NCI-H774 (cell line): ENCODE results near the gene SH3YL1.
A peak's percentile ranks its signal among the peaks of the same experiment; 100 is the strongest.
"Not testable (repeated sequence)": the region's sequence is repeated elsewhere in the genome, so short reads cannot be mapped to it uniquely, and the experiment has no call there.

Source experiments
- DNase-seq: peaks from one replicate; lab custom pipeline; 2025; lab: John Stamatoyannopoulos, UW

Gene SH3YL1

DNA sequence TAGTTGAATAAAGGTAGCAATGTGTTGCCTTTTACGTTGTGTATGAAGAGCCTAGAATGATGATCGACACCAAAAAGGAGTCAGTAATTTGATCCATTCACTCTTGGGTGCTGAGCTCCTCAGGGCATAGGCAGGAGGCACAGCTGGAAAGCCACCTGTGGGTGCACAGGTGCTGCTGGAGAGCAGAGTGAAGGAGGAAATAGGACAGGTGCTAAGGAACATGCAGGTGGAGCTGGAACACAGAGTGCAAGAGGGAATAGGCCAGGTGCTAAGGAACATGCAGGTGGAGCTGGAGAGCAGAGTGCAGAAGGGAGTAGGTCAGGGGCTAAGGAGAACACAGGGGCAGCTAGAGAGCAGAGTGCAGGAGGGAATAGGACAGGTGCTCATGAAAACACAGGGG, 86.1 kb downstream of the SH3YL1 start:
- DNase-seq = peak; percentile 59

DNA sequence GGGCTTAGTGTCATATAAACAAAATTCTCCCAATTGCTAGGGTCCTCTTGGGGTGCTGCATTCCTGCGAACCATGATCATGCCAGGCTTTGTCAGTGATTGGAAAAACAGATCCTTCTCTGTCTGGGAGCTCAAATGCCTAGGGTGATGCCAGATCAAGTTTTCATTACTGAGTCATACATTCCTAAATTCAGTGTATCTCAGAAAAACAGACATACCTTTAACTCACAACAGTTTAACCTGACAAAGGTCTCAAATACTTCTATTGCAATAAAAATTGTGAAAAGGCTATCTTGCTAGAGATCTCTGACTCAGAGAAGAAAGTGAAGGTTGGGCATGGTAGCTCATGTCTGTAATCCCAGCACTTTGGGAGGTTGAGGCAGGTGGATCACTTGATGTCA, 86.9 kb downstream of the SH3YL1 start:
- no peak for DNase-seq

DNA sequence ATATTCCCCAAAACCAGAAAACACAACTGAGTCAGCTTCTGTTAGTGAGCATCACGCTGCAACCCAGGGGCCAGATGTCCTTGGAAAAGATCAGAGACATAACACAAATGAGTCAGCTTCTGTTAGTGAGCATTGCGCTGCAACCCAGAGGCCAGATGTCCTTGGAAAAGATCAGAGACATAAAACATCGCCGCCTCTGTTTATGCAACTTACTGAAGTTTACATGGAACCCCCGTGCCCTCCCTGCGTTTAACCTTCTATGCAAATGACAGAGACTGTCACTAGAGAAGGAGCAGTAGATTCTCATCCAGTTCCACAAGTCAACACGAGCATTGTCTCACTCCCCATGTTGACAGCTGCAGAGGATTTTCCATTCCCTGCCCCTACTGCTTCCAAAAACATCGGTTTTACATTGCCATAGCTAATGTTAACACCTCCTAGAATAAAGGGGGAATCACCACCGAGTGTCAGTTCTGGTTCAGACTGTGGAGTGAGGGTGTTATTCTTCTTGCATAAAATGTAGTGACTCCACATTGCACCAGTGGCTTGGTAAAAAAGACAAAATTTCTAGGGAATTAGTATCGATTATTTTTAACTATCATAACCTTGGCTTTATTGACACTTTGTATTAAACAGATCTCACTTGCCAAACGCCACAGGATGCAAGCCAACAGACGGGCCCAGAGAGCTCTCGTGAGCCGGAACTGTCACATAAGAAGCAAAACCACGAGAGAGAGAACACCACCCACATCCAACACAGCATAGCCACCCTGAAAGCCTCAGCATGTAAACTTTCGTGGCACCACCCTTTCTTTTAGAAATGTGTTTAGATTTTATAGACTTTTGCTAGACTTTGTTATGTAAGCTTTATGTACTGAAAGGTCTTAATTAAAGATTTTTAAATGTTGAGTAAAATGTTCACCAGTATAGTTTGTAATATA, 87.7 kb downstream of the SH3YL1 start:
- no peak for DNase-seq

DNA sequence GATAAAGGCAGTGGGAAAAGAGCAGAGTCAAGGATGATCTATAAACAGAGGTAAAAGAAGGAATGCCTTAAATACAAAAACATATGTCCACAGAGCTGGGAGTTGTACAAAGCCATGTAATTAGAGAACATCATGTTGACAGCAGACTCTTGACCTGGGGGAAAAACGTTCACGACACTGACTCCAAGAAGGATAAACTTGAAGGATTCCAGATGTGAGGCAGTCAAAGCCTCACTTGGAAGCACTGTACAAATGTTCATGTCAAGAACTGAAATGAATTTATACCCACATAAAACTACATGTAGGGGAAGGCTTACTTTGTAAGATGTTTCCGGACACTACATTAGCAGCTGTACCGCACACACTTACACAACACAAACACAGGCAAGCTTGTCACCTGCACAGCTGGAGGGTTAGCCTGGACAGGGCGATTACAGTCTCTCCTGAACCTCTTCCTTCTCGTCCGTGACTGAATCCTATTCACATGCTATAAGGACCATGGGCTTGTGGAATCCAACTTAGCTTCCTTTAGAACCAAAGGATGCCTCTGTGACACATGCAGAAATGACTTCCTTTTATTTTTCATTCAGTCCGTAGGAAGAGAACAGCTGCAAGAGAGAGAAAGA, 88.6 kb downstream of the SH3YL1 start:
- DNase-seq = no peak

DNA sequence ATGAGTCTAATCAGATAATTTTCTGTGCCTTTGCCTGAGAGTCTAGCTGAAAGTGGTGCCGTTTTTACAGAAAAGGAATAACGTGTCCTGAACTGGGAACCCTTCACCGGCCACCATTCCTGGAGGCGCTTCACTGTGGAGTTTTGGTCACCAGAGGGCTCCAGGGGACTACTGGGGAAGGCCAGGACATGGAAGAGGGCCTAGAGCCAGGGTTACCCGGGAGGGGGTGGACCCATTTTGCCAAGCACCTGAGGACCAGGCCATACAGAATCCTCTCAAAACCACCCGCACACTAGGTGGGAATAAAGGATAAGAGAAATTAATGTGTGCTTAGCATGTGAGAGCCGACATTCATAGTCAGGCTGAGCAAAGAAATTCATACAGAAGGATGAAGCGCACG, 91.7 kb downstream of the SH3YL1 start:
- DNase-seq = not testable (repeated sequence)

DNA sequence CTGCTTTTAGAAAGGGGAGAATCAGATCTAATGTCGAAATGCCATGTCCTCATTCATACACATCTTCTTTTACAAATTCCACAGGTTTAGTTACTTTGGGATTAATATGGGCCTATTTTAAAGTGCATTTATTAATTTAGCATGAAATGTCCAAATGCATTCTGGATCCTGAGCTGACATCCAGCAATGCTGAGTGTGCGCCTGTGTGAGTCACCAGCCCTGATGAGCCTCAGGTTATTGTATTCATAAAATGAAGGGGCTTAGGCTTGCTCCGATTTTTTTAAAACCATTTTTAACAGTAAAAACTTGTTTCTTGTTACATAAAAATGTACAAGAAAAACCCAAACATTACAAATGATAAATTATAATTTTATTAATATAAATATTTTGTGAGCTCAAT, 94.1 kb downstream of the SH3YL1 start:
- DNase-seq = no peak
